Neural progenitor cell (in vitro differentiated cells): ENCODE results near the gene TCTN3. TPM values are rescaled to one million over a fixed set of nuclear protein-coding genes. Genes with fewer than 3 reads are reported as not detected.
"Not testable (repeated sequence)": the region's sequence is repeated elsewhere in the genome, so short reads cannot be mapped to it uniquely, and the experiment has no call there.

Source experiments
- DNase-seq: peaks from one replicate; pipeline ENCODE4 v3.0.0-alpha.2; 2016; ENCODE audit warnings: low spot score
- H2AFZ ChIP-seq: fragments of 200-600 bp; sonication (generic); replicated peaks from 2 replicates; pipeline ENCODE4 v1.6.1; 2016; ENCODE audit warnings: antibody characterized with exemption
- H3F3A ChIP-seq: fragments of 200-600 bp; sonication (generic); 2 replicates; pipeline ENCODE4 v1.6.1; 2016; ENCODE audit warnings: antibody characterized with exemption, low read depth
- H3K27ac ChIP-seq: fragments of 200-600 bp; sonication (generic); 2 replicates; pipeline ENCODE4 v1.5.1; 2016; ENCODE audit warnings: mild to moderate bottlenecking
- H3K27me3 ChIP-seq: fragments of 200-600 bp; sonication (generic); 2 replicates; pipeline ENCODE4 v1.6.1; 2016; ENCODE audit warnings: mild to moderate bottlenecking, moderate library complexity
- H3K36me3 ChIP-seq: fragments of 200-600 bp; sonication (generic); 2 replicates; pipeline ENCODE4 v1.5.1; 2016
- H3K4me1 ChIP-seq: fragments of 200-600 bp; sonication (generic); 2 replicates; pipeline ENCODE4 v1.6.1; 2016; ENCODE audit warnings: mixed run types
- H3K4me2 ChIP-seq: fragments of 200-600 bp; sonication (generic); 2 replicates; pipeline ENCODE4 v1.6.1; 2016
- H3K4me3 ChIP-seq: fragments of 200-600 bp; sonication (generic); 2 replicates; pipeline ENCODE4 v1.5.1; 2016
- H3K79me2 ChIP-seq: fragments of 200-600 bp; sonication (generic); 2 replicates; pipeline ENCODE4 v1.6.1; 2016; ENCODE audit warnings: low read depth
- H3K9ac ChIP-seq: fragments of 200-600 bp; sonication (generic); 2 replicates; pipeline ENCODE4 v1.6.1; 2016
- H3K9me3 ChIP-seq: fragments of 200-600 bp; sonication (generic); 2 replicates; pipeline ENCODE4 v1.5.1; 2016; ENCODE audit warnings: low read depth
- H4K20me1 ChIP-seq: fragments of 200-600 bp; sonication (generic); 2 replicates; pipeline ENCODE4 v1.6.1; 2016; ENCODE audit warnings: low read depth
- H3K27ac Mint-ChIP-seq: 3 replicates; pipeline ENCODE4 v1.8.0; 2021; ENCODE audit warnings: mixed read lengths
- H3K27me3 Mint-ChIP-seq: 2 replicates; pipeline ENCODE4 v1.8.0; 2022; ENCODE audit warnings: low read depth, mild to moderate bottlenecking, inconsistent platforms, moderate library complexity, mixed read lengths; ENCODE audit not compliant: insufficient read depth
- H3K36me3 Mint-ChIP-seq: 3 replicates; pipeline ENCODE4 v1.8.0; 2021; ENCODE audit warnings: mixed read lengths
- H3K4me1 Mint-ChIP-seq: 3 replicates; pipeline ENCODE4 v1.8.0; 2021; ENCODE audit warnings: mixed read lengths
- H3K4me3 Mint-ChIP-seq: 3 replicates; pipeline ENCODE4 v1.8.0; 2021; ENCODE audit warnings: mild to moderate bottlenecking, moderate library complexity, mixed read lengths
- H3K9me3 Mint-ChIP-seq: 3 replicates; pipeline ENCODE4 v1.8.0; 2020; ENCODE audit warnings: mixed read lengths
- EZH2 ChIP-seq: fragments of 200-600 bp; sonication (generic); IDR thresholded peaks from 2 replicates; pipeline ENCODE4 v1.6.1; 2017; ENCODE audit warnings: antibody characterized with exemption, mild to moderate bottlenecking, moderate library complexity
- EZH2phosphoT487 ChIP-seq: fragments of 200-600 bp; sonication (generic); IDR thresholded peaks from 2 replicates; pipeline ENCODE4 v1.6.1; 2017; ENCODE audit warnings: antibody characterized with exemption
- total RNA-seq: library from RNA; depleted of rRNA; stranded (reverse); fragments of >200 nt; gene quantifications from 2 replicates; pipeline ENCODE4 v1.2.3, GENCODE V29; 2015; ENCODE audit warnings: low replicate concordance
- TF ChIP-seq, protein P1 (sequence below): fragments of 200-600 bp; sonication (generic); IDR thresholded peaks from 2 replicates; pipeline ENCODE4 v1.5.1; 2017; ENCODE audit warnings: antibody characterized with exemption, mild to moderate bottlenecking

The TCTN3 gene
- total RNA-seq, 1 donor from 2014 or later: 45.9 TPM

DNA sequence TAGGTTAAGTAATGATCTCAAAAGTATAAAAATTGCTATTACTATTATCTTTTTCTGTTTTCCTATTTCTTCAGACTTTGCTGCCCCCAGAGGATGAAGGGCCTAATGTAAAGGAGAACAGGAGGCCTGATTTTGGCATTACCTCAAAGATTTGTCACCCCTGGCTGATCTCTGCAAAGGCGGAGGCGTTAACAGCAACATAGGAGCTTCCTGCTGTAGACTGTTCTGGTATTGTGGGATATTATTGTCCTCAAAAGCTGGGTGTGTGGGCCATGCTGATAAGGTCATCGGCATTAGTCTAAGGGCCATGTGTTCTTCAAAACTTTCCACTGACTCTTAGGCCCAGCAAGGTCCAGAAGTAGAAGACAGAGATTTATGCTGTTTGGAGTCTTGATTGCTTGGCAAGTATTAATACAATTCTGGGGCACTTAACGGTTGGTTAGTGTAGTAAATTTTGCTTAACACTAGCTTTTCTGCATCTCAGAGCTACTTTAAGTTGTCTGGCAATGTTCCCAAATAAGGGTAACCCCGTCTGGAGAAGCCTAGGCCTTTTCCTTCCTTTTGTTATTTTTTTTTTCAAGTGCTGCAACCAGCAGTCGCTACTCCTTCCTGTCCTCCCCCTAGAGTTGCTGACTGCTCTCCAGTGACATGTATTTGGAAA lies 48.2 kb upstream of the TCTN3 start:
- Histone ChIP-seq H3K36me3 (no peaks in the 10 kb centered on the region), H3K9me3 (no peaks in the 10 kb centered on the region), H2AFZ (peak overlapping the region; percentile 83), H3K27me3 (no peaks in the 10 kb centered on the region), H3K27ac (no peak overlapping the region), H3F3A (no peaks in the 10 kb centered on the region), H4K20me1 (no peaks in the 10 kb centered on the region), H3K79me2 (no peaks in the 10 kb centered on the region), H3K4me2 (no peak overlapping the region), H3K4me1 (peaks cover 6% of the 10 kb centered on the region), H3K4me3 (no peak overlapping the region), H3K9ac (no peak overlapping the region)
- no peak for TF ChIP-seq EZH2
- TF ChIP-seq, protein P1, sequence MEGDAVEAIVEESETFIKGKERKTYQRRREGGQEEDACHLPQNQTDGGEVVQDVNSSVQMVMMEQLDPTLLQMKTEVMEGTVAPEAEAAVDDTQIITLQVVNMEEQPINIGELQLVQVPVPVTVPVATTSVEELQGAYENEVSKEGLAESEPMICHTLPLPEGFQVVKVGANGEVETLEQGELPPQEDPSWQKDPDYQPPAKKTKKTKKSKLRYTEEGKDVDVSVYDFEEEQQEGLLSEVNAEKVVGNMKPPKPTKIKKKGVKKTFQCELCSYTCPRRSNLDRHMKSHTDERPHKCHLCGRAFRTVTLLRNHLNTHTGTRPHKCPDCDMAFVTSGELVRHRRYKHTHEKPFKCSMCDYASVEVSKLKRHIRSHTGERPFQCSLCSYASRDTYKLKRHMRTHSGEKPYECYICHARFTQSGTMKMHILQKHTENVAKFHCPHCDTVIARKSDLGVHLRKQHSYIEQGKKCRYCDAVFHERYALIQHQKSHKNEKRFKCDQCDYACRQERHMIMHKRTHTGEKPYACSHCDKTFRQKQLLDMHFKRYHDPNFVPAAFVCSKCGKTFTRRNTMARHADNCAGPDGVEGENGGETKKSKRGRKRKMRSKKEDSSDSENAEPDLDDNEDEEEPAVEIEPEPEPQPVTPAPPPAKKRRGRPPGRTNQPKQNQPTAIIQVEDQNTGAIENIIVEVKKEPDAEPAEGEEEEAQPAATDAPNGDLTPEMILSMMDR: no peak
- TF ChIP-seq EZH2phosphoT487: no peak
- H3K36me3 Mint-ChIP-seq: no peaks in the 10 kb centered on the region
- H3K4me3 Mint-ChIP-seq: no peak overlapping the region
- H3K27me3 Mint-ChIP-seq: no peaks in the 10 kb centered on the region
- peaks cover 8% of the 10 kb centered on the region for H3K4me1 Mint-ChIP-seq
- no peak for DNase-seq
- H3K9me3 Mint-ChIP-seq: no peaks in the 10 kb centered on the region
- no peak overlapping the region for H3K27ac Mint-ChIP-seq

DNA sequence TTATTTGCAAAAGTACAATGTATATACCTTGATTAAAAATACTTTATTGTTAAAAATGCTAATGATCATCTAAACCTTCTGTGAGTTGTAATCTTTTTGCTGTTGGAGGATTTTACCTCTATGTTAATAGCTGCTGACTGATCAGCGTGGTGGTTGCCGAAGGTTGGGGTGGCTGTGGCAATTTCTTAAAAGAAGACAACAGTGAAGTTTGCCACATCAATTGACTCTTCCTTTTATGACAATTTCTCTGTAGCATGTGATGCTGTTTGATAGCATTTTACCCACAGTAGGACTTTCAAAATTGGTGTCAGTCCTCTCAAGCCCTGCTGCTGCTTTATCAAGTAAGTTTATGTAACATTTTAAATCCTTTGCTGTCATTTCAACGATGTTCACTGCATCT lies 45.3 kb upstream of the TCTN3 start:
- H3K79me2 ChIP-seq: no peaks in the 10 kb centered on the region
- no peak overlapping the region for H3K4me2 ChIP-seq
- no peaks in the 10 kb centered on the region for H3K36me3 Mint-ChIP-seq
- no peaks in the 10 kb centered on the region for H4K20me1 ChIP-seq
- H3K36me3 ChIP-seq: no peaks in the 10 kb centered on the region
- H3F3A ChIP-seq: no peaks in the 10 kb centered on the region
- no peak overlapping the region for H3K27ac ChIP-seq
- no peak overlapping the region for H2AFZ ChIP-seq
- no peaks in the 10 kb centered on the region for H3K27me3 ChIP-seq
- no peaks in the 10 kb centered on the region for H3K27me3 Mint-ChIP-seq
- H3K9me3 Mint-ChIP-seq: no peaks in the 10 kb centered on the region
- peaks cover 8% of the 10 kb centered on the region for H3K4me1 Mint-ChIP-seq
- DNase-seq: no peak
- H3K4me3 ChIP-seq: no peak overlapping the region
- no peak overlapping the region for H3K27ac Mint-ChIP-seq
- no peaks in the 10 kb centered on the region for H3K9me3 ChIP-seq
- H3K9ac ChIP-seq: no peak overlapping the region
- H3K4me3 Mint-ChIP-seq: no peak overlapping the region
- TF ChIP-seq, protein P1: no peak
- TF ChIP-seq EZH2: no peak
- no peak for TF ChIP-seq EZH2phosphoT487
- H3K4me1 ChIP-seq: peaks cover 6% of the 10 kb centered on the region

DNA sequence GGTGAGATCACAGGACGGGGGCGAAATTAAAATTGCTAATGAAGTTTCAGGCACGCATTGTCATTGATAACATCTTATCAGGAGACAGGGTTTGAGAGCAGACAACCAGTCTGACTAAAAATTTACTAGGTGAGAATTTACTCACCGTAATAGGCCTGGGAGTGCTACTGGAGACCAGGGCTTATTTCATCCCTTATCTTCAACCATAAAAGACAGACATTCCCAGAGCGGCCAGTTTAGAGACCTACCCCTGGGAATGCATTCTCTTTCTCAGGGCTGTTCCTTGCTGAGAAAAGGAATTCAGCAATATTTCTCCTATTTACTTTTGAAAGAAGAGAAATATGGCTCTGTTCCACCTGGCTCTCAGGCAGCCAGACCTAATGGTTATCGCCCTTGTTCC lies 39.2 kb upstream of the TCTN3 start:
- not testable (repeated sequence) for H3K4me3 Mint-ChIP-seq, DNase-seq, H3K4me1 ChIP-seq, H3K27ac Mint-ChIP-seq, H3K4me1 Mint-ChIP-seq, H3K9ac ChIP-seq, H3K9me3 ChIP-seq, H4K20me1 ChIP-seq, H3K4me3 ChIP-seq, H3K4me2 ChIP-seq, H3K27me3 Mint-ChIP-seq, H3K36me3 ChIP-seq, H3K27me3 ChIP-seq, H3K79me2 ChIP-seq, H3K27ac ChIP-seq, H2AFZ ChIP-seq, H3K36me3 Mint-ChIP-seq, H3F3A ChIP-seq
- peaks cover 16% of the 10 kb centered on the region for H3K9me3 Mint-ChIP-seq

DNA sequence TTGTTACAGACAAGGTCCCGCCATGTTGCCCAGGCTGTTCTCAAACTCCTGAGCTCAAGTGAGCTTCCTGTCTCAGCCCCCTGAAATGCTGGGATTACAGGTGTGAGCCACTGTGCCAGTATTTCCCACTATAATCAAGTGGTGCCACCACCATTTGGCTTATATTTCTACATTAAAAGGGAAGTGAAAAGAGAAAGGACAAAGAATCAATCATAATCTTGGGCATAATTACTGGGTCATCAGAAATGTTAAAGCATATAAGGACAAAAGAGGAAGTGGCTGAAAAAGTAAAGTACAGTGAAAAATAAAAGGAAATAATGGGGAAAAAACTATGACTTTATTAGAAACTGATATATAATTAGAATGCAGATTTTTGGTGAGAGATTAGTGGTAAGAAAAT lies 36.5 kb upstream of the TCTN3 start:
- peaks cover 5% of the 10 kb centered on the region for H3K27me3 Mint-ChIP-seq
- no peak overlapping the region for H3K4me3 Mint-ChIP-seq
- H3K4me1 Mint-ChIP-seq: no peaks in the 10 kb centered on the region
- Histone ChIP-seq H3K27ac (no peak overlapping the region), H3K4me2 (no peak overlapping the region), H3K4me1 (no peaks in the 10 kb centered on the region), H3K36me3 (no peaks in the 10 kb centered on the region), H3F3A (no peaks in the 10 kb centered on the region), H4K20me1 (no peaks in the 10 kb centered on the region), H2AFZ (no peak overlapping the region), H3K9me3 (peaks cover 3% of the 10 kb centered on the region), H3K4me3 (no peak overlapping the region), H3K27me3 (no peaks in the 10 kb centered on the region), H3K9ac (no peak overlapping the region), H3K79me2 (no peaks in the 10 kb centered on the region)
- DNase-seq: no peak
- H3K27ac Mint-ChIP-seq: no peak overlapping the region
- TF ChIP-seq EZH2 (no peak), EZH2phosphoT487 (no peak)
- TF ChIP-seq, protein P1: no peak
- no peaks in the 10 kb centered on the region for H3K36me3 Mint-ChIP-seq
- H3K9me3 Mint-ChIP-seq: peaks cover 16% of the 10 kb centered on the region
